Caco-2 (cell line): ENCODE data around the gene CTNNA2. TPM values are rescaled to one million over a fixed set of nuclear protein-coding genes. Genes with fewer than 3 reads are reported as not detected.

Experiments
- BruUV-seq: library from RNA; stranded (reverse); fragments of 400-500 nt; replicated peaks from 2 replicates; lab custom pipeline; 2021; lab: Mats Ljungman, UMichigan
- CTCF ChIA-PET: fragments of 300-600 bp; sonication (Branson Sonifier 250); formaldehyde crosslinking; loops from one replicate; lab custom pipeline; 2022; ENCODE audit warnings: antibody characterized with exemption; lab: Charles Lee
- POLR2A ChIA-PET: fragments of 300-600 bp; sonication (Branson Sonifier 250); formaldehyde crosslinking; loops from one replicate; lab custom pipeline; 2022; ENCODE audit warnings: antibody characterized with exemption; lab: Charles Lee
- DNase-seq, 2 experiments: peaks; one replicate each; pipeline versions ENCODE4 v3.0.0 to v3.0.0-alpha.2; 2020 to 2022
- H3K27me3 ChIP-seq: replicated peaks from 2 replicates; pipeline ENCODE4 v1.6.0; 2011; ENCODE audit warnings: low read length; ENCODE audit not compliant: control insufficient read depth, insufficient read depth
- H3K36me3 ChIP-seq: 2 replicates; pipeline ENCODE4 v1.5.1; 2011; ENCODE audit warnings: low read length; ENCODE audit not compliant: control insufficient read depth, insufficient read depth
- H3K4me1 ChIP-seq: fragments of 250-450 bp; sonication (Bioruptor Pico); 2 replicates; pipeline ENCODE4 v1.5.1; 2020; ENCODE audit warnings: mild to moderate bottlenecking
- H3K4me3 ChIP-seq: 2 replicates; pipeline ENCODE4 v1.5.1; 2011; ENCODE audit warnings: low read depth, mild to moderate bottlenecking, control low read depth, low read length
- H3K9me3 ChIP-seq: fragments of 250-450 bp; sonication (Bioruptor Pico); 2 replicates; pipeline ENCODE4 v1.5.1; 2020; ENCODE audit warnings: mild to moderate bottlenecking, moderate library complexity
- H3K27ac Mint-ChIP-seq: one replicate; pipeline ENCODE4 v1.8.0; 2022; ENCODE audit warnings: mixed read lengths; ENCODE audit not compliant: unreplicated experiment
- H3K27me3 Mint-ChIP-seq: one replicate; pipeline ENCODE4 v1.8.0; 2022; ENCODE audit warnings: mixed read lengths; ENCODE audit not compliant: insufficient read depth, unreplicated experiment
- H3K36me3 Mint-ChIP-seq: one replicate; pipeline ENCODE4 v1.8.0; 2022; ENCODE audit warnings: mild to moderate bottlenecking, mixed read lengths; ENCODE audit not compliant: insufficient read depth, unreplicated experiment
- H3K4me1 Mint-ChIP-seq: one replicate; pipeline ENCODE4 v1.8.0; 2022; ENCODE audit warnings: low read depth, mixed read lengths; ENCODE audit not compliant: unreplicated experiment
- H3K4me3 Mint-ChIP-seq: one replicate; pipeline ENCODE4 v1.8.0; 2022; ENCODE audit warnings: mild to moderate bottlenecking, moderate library complexity, mixed read lengths; ENCODE audit not compliant: unreplicated experiment
- H3K9me3 Mint-ChIP-seq: one replicate; pipeline ENCODE4 v1.8.0; 2022; ENCODE audit warnings: mixed read lengths; ENCODE audit not compliant: unreplicated experiment
- intact Hi-C: fragments of 100-400 bp; cut with micrococcal nuclease; formaldehyde crosslinking; loops from one replicate; pipeline ENCODE4 v1.10.0; 2022; ENCODE audit not compliant: unreplicated experiment
- total RNA-seq: library from RNA; stranded (reverse); gene quantifications from 2 replicates; pipeline ENCODE4 v1.2.3, GENCODE V29; 2022
- TF ChIP-seq, protein P1 (sequence below), 2 experiments: fragments of 200-600 bp in 1 of 2; IDR thresholded peaks; 1 replicate in 1 of 2; 2 replicates in 1 of 2; pipeline versions ENCODE4 v1.5.1 to v1.8.0; 2011 to 2022; ENCODE audit warnings: antibody characterized with exemption in 1 of 2, control low read depth in 1 of 2, inconsistent platforms in 1 of 2, low read depth in 1 of 2, low read length in 1 of 2, mild to moderate bottlenecking in 1 of 2, moderate library complexity in 1 of 2; ENCODE audit not compliant: insufficient read depth in 1 of 2, severe bottlenecking in 1 of 2, unreplicated experiment in 1 of 2

CTNNA2 gene
- total RNA-seq, 1 experiment from 2014 or later: not detected

DNA sequence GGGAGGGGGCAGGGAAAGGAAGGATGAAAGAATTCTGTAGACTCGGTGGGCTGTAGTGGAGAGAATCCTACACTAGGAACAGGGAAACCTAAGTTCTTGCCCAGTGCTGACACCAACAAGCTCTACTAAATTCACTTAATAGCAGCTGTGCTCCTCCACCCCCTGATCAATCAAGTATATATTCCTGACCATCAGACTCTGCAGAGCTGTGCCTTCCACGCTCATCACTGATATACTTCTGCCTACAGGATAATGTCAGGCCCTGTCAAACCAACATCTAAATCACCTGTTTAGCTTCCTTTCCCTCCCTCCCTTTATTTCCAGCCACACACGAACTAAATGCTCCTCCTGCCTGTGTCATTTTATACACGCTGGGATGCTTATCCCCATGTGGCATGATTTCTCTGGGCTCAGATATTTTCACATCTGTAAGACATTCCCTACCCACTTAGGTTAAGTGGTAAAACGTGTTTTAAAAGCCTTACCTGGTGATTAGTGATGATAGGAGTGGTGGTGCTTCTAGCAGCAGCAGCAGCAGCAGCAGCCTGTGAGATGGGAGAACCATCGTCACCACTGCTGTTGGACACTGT lies 489.8 kb downstream of the CTNNA2 start:
- no TSS peak for BruUV-seq
- DNase-seq: no peak
- Histone ChIP-seq H3K27me3 (no peaks in the 10 kb centered on the region; the same call in 1 of the 2 replicates), H3K9me3 (no peaks in the 10 kb centered on the region), H3K4me3 (no peak overlapping the region), H3K36me3 (no peaks in the 10 kb centered on the region), H3K4me1 (peaks cover 5% of the 10 kb centered on the region; the same call in 1 of the 2 replicates)
- Mint-ChIP-seq H3K9me3 (no peaks in the 10 kb centered on the region), H3K36me3 (no peaks in the 10 kb centered on the region), H3K27me3 (peaks cover 3% of the 10 kb centered on the region), H3K4me3 (no peak overlapping the region), H3K27ac (no peak overlapping the region), H3K4me1 (no peaks in the 10 kb centered on the region)
- TF ChIP-seq, protein P1, sequence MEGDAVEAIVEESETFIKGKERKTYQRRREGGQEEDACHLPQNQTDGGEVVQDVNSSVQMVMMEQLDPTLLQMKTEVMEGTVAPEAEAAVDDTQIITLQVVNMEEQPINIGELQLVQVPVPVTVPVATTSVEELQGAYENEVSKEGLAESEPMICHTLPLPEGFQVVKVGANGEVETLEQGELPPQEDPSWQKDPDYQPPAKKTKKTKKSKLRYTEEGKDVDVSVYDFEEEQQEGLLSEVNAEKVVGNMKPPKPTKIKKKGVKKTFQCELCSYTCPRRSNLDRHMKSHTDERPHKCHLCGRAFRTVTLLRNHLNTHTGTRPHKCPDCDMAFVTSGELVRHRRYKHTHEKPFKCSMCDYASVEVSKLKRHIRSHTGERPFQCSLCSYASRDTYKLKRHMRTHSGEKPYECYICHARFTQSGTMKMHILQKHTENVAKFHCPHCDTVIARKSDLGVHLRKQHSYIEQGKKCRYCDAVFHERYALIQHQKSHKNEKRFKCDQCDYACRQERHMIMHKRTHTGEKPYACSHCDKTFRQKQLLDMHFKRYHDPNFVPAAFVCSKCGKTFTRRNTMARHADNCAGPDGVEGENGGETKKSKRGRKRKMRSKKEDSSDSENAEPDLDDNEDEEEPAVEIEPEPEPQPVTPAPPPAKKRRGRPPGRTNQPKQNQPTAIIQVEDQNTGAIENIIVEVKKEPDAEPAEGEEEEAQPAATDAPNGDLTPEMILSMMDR (IDR thresholded peaks at IDR 0.05; ENCODE audit: insufficient read depth in 1 of 2, low read depth in 1 of 2, low read length in 1 of 2, severe bottlenecking in 1 of 2, unreplicated experiment in 1 of 2): no peak
- CTCF ChIA-PET: no interaction called here
- intact Hi-C loops: no loop called here
- POLR2A ChIA-PET: no interaction called here

DNA sequence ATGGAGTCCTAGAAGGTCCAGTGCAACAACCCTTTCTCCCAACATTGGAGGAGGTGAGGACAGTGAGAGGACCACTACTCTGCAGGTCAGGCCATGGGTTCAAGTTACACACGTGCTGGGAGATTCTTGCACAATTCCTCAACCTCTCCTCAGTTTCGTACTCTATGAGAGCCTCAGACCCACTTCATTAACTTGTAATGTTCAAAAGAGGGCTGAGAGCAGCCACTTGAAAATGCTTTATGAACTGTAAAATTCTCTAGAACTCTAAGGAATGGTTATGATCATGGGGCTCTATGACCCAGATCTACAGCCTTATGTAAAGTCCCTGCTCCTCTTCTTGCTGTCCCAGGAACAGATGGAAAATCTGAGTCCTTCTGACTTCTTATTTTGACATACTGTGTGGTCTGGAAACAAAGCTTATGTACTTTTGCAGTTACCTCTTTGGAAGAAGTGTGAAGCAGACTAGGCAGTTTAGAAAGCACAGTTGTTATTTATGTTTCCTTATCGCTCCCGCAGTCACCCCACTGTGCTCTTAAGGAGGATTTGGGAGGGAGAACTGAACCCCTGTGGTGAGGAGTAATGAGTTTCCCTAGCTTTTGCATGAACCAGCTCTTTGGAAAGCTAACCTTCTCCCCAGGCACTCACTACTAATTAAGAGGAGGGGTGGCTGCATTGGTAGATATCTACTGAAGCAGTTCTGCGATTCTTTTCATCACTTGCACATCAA lies 495.1 kb downstream of the CTNNA2 start:
- intact Hi-C loops: no loop called here
- no peak for DNase-seq
- H3K27me3 ChIP-seq: no peaks in the 10 kb centered on the region; the same call in 1 of the 2 replicates
- no peaks in the 10 kb centered on the region for H3K36me3 Mint-ChIP-seq
- H3K9me3 Mint-ChIP-seq: no peaks in the 10 kb centered on the region
- H3K9me3 ChIP-seq: no peaks in the 10 kb centered on the region
- H3K36me3 ChIP-seq: no peaks in the 10 kb centered on the region
- H3K4me1 ChIP-seq: no peaks in the 10 kb centered on the region
- H3K4me1 Mint-ChIP-seq: no peaks in the 10 kb centered on the region
- ChIA-PET CTCF (no interaction called here), POLR2A (no interaction called here)
- TF ChIP-seq, protein P1 (IDR thresholded peaks at IDR 0.05; ENCODE audit: insufficient read depth in 1 of 2, low read depth in 1 of 2, low read length in 1 of 2, severe bottlenecking in 1 of 2, unreplicated experiment in 1 of 2): no peak
- no TSS peak for BruUV-seq
- peaks cover 2% of the 10 kb centered on the region for H3K27me3 Mint-ChIP-seq
- H3K4me3 ChIP-seq: no peak overlapping the region
- no peak overlapping the region for H3K27ac Mint-ChIP-seq
- no peak overlapping the region for H3K4me3 Mint-ChIP-seq

DNA sequence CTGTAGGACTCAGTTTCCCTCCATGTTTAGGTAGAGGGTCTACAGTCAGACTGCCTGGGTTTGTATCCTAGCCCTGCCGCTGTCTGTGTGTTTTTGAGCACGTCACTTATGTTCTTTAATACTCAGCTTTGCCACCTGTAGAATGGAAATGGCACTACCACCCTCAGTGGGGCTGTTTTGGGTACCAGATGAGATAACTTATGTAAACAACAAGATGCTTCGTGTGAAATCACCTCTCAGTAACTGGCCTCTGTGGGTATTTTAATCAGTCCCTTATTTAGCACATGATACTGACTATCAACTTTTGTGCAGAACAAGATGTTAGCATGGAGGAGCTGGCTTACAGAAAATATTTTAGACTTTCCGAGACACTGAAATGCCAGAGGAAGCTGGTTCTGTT lies 495.7 kb downstream of the CTNNA2 start:
- TF ChIP-seq, protein P1 (IDR thresholded peaks at IDR 0.05; ENCODE audit: insufficient read depth in 1 of 2, low read depth in 1 of 2, low read length in 1 of 2, severe bottlenecking in 1 of 2, unreplicated experiment in 1 of 2): no peak
- Mint-ChIP-seq H3K9me3 (no peaks in the 10 kb centered on the region), H3K36me3 (no peaks in the 10 kb centered on the region), H3K27ac (no peak overlapping the region), H3K4me1 (no peaks in the 10 kb centered on the region), H3K4me3 (no peak overlapping the region), H3K27me3 (peaks cover 2% of the 10 kb centered on the region)
- no peaks in the 10 kb centered on the region; the same call in 1 of the 2 replicates for H3K27me3 ChIP-seq
- CTCF ChIA-PET: no interaction called here
- no peak for DNase-seq
- no peak overlapping the region for H3K4me3 ChIP-seq
- no peaks in the 10 kb centered on the region for H3K36me3 ChIP-seq
- H3K9me3 ChIP-seq: no peaks in the 10 kb centered on the region
- intact Hi-C loops: no loop called here
- POLR2A ChIA-PET: no interaction called here
- BruUV-seq: no TSS peak
- no peaks in the 10 kb centered on the region for H3K4me1 ChIP-seq
